Stimulated activated CD4-positive, alpha-beta T cell treated with anti-CD3 and anti-CD28 coated beads, Interleukin-12 subunit alpha, Interleukin-12 subunit beta, amount 100 ng/mL, for 48 hours (primary cell): Measurements from ENCODE around the gene METTL16.

Source experiments
- DNase-seq, 3 donors: peaks; one replicate each; pipeline ENCODE4 v3.0.0-alpha.2; 2020; ENCODE audit warnings: low read depth in 2 of 3, low spot score in 1 of 3

Gene METTL16

DNA sequence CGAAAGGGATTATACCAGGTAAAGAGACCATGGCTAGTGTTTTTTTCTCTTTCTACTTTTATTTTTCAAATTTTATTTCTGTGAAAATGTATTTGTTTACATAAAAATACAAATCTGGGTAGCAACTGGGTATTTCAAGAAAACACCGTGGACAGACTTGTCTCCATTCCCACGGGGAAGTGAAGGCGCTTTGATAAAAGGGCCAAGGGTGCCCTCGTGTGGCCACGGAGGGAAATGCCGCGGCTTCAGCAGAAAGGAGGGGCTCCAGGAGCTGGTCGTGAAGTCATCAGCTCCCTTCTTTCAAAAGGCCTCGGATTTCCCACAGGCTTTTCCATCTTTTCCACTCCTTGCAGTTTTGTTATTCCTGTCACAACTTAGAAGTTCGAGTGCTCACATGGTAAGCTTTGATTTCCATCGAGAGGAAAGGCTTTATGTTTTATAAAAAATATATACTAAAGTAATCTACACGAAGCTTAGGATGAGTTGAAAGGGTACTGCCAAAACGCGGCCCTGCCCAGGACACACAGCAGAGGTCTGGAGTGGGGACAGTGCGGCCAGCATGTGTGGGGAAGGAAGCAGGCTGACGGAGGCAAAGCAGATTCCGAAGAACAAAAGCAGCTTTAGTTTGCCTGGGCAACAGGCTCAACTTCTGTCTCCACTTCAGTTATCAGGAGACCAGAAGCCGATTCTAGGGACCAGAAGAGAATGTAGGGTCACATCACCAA, 95.5 kb downstream of the METTL16 start:
- peak; percentile 73 to 92 (median 74) for DNase-seq

DNA sequence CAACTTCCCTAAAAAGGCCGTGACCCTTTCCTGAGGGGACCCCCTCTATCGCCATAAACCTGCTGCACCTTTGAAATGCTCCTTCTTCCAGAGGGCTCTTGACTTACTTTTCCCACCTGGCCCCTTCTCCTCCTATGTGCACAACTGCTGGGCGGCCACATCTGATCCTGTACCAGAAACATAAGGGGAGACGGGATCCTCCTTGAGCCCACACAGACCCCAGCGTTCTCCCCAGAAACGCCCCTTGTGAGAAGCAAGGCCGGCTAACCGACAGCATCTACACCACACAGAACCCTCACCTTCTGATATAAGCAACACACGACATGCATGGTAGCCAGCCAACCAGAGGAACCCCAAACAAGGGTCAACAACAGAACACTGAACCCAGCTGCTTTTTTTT, 96.6 kb downstream of the METTL16 start:
- no peak for DNase-seq

DNA sequence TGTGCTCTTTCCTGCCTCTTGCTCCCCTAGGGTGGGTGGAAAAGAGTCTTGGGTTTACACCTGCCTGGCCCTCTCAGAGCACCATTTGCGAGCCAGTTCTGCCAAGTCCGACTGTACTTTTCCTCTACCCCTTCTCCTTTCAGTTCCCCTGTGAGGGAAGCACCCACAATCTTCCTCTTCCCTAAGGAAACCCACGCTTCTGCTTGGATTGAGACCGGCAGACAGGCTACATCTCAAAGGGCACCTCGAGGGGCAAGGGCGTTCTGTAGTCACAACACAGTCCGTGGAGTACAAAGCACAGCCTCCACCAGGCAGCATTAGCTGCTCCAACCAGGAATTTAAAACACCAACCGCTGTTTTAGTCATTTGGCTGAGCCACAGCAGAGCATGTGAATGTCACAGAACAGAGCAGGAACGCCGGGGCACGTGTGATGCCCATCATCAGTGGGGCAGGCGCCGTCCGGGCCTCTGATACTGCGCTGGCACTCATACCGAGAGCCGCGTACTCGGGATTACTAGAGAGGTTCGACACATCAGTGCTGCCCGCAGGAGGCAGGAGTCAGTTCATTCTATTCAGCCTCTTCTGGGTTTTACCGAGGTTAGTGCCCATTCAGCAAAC, 97.1 kb downstream of the METTL16 start:
- DNase-seq, result no peak

DNA sequence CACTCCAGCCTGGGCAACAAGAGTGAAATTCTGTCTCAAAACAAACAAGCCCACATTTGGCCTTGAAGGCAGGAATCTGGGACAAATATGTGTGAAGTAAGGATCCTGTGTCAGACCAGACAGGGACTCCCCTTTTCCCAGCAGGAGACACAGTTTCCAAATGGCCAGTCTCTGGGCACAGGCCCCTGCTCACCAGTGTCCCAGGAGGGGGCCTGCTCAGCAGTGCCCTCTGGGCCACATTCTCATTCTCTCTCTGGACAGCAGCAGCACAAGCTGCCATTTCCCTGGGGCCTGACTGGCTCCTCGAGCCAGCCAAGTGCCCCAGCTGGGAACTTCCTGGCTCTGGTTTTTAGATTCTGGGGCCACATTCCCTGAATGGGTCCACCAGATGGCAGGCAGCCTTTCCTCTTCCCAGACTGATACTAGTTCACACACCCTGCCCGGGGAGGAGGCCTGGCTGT, 99.1 kb downstream of the METTL16 start:
- no peak for DNase-seq

DNA sequence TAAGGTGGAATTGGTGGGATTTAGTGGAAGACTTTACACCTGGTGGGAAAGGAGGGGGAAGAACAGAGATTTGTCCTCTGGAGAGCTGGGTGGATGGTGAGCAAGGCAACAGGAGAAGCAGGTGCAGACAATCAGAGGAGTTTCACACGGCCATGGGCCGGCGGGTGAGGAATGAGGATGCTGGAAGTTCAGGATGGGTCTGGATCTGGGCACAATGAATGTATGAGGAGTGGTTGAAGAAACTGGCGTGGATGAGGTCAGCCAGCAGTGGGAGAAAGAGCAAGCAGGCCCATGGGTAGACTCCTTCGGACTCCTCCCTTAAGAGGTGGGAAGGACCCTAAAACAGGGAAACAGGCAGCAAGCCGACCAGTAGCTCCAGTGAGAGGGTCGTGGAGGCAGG, 100.7 kb downstream of the METTL16 start:
- no peak for DNase-seq

DNA sequence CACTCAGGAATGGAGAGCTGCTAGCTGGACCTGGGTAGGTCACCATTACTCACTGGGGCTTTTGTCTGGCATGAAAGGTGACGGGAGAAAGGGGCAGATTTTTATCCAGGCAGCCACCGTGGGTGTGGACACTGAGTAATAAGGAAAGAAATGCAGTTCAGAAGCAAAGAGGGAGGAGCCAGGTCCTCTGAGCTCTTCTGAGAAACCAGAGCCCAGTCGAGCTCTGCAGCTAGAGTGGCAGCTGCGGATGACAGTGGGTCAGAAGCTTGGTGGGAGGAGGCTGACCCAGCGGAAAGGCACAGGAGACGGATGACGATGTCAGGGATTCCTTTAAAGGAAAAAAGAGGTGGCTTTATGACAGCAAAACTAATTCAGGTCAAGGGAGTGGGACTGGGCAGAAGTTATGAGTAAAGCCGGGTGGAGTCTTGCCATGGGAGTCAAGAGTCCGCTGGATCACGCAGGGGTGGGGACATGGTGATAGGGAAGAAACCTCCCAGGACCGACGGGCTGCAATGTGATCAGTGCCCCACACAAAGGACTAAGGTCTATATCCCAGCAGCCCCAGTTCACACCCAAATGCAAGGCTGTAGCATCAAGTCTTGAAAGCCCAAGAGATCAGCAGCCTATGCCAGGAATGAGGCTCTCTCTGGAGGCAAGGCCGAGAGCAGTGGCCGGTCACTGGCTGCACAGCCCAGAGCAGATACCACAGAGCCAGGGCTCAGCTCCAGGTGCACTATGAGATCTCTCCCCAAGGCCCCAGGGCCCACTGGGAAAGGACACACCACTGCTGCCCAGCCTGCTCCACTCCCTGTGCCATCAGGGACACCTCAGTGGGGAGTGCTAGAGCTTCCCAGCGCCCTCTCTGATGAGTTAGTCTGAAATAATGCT, 104.5 kb downstream of the METTL16 start:
- DNase-seq, result peak in 1 of 3 donors; percentile 23

DNA sequence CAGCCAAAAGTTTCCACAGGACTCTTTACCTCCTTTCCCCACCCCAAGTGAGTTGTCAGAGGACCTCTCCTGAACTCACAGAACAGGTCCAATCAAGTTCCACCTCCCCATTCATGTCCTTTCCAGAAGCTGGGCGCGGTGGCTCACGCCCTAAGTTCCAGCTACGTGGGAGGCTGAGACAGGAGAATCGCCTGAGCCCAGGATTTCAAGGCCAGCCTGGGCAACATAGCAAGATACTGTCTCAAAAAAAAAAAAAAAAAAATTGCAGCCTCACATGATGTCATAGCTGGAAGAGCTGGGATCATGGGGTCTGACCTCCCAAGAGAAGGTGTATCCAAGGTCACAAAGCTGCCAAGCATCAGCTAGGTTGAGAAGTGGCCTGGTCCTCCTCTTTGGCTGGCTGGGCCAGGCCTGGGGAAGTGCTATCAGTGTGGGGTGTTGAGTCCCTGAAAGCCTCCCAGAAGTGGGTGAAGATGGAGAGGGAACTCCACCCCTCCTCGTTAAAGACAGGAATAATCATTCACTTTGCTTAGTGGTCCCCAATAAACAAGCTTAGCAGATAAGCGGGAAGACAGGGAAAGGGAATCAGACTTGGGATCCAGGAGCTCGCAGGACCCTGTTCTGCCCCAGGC, 105.3 kb downstream of the METTL16 start:
- DNase-seq, result no peak

DNA sequence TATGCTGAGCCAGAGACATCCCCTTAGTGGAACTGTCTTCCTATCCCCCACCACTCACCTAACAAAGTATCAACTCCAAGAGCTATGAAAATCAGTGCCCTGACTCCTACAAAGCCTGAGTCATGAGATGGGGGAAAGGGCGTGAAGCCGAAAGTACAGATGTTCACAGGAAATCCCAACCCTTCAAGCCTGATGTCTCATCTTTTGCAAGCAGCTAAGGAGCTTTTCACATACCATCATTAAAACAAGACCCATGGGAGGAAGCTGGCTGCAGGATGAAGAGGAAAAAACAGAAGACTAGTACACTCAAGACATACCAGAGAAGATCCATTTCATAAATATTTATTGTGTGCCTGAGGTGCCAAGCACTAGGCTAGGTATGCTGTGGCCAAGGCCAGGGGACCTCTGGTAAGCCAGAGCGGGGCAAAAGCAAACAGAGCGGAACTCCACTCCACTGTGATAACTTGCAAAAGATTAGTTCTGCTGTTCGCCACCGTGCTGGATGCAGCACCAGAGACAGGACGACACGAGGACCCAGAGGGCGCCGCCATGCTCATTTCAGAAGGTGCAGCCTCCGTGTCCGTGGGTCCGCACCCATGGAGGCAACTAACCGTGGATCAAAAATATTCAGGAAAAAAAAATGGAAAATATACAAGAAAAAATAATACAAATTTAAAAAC, 106.3 kb downstream of the METTL16 start:
- no peak for DNase-seq

DNA sequence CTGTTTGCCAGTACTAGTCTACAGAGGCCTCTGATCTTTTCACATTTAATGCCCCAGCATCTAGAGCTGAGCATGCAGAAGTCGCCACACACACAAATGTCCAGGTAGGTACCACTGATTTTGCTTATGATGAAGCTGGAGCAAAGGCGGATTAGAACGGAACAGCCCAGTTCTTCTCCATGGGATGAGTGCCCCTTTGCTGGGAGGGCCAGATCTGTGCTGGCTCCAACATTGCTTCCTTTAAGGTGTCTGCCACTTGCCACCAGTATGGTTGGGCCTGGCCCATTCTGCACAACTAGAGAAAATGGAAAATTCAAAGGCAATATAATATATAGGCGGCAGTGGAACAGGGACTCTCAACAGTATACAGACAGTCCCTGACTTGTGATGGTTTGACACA, 108.6 kb downstream of the METTL16 start:
- DNase-seq, result no peak

DNA sequence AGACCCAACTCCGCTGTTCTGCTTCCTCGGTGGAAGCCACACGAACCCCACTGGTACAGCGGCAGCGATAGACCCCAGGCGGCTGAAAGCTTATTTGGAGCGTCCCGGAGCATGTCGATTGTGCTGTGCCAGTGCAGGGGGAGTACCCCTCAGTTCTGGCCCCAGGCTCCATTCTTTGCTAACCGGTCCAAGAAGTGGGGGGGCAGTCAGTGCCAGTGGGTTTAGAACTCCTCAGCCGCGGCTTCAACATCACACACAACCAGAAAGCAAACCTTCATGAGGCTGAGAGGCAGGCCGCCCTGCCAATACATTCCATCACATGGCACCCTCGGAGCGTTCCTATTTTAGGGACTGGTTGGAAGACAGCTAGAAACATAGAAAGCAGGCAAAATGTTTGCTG, 109.1 kb downstream of the METTL16 start:
- no peak for DNase-seq

DNA sequence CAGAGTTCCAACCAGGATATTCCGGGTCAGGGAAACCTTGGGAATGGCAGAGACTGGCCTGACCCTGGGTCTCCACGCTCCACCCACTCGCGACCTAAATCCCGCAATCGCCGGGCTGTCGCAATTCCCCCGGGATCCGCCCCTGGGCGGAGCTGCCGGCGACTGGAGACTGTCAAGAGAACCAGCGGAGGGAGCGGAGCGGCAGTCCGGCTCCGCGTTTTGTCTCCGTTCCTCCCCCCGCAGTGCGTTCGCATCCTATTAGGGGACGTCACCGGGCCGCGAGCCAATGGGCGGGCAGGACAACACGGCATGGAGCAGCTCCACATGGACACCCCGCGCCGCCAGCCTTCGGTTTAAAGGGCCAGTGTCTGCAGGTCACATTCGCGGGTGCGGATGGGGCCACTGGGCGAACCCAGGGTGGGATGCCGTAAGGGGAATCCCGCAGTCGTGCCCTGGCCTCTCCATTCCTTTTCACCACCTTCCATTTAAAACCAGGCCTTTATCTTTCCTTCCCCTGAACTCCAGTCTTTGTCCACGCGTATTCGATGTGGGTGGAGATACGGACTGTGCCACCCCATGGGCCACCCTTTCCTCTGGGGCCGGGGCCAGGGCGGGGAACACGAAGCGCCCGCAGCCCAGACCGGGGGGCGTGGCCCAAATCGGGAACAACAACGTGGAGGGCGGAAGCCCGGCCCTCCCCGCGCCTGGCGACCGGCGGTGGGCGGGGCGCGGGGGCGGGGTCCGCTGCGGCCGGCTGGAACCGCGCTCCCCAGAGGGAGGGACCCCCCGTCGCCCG, 110.1 kb downstream of the METTL16 start:
- peak; percentile 98 to 99 (median 99) for DNase-seq

DNA sequence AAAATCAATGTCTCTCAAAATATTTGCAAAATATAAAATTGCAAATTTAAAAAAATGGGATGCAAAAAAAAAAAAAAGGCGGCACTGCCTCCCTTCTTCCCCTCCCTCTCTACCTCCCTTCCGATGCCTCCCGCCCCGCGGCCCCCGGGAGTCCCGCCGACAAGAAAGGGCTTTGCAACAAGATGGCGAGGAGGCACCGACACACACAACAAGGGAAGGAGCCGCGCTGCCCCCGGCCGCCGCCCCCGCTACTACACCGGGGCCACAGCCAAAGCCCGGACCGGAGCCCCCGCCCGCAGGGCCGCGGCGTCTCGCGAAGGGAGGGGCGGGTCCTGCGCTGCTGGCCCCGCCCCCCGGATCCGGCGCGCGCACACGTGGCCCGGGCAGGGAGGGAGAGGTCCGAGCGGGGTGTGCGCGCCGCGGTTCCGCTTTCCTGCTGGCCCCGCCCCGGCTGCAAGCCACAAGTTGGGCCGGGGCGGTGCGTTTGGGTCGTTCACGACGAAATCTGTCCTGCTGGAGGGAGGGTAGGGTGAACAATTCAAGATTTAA, 110.7 kb downstream of the METTL16 start, which contains the start of gene MNT:
Gene MNT, minus strand, starts transcription at position 184 of the 549 bp plus-strand sequence. CDS start 348 bp downstream, outside the sequence.
- DNase-seq, result peak; percentile 87 to 90 (median 90)

DNA sequence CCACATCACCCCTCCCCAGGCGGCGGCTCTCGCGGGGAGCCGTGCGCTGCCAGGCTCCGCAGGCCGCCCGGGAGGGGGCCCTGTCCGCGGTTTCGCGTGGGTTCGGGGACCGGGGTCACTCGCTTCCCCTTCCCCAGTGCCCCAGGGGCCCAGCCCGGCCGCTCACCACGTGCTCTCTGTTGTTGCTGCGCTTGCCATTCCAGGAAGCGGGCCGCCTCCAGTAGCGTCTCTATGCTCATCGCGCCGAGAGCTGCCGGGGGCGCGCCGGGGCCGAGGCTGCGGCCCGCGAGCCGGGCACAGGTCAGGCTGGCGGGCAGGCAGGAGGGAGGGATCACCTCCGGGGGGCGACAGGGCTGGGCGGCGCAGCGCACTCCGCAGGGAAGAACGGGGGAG, 111.2 kb downstream of the METTL16 start:
- peak in 1 of 3 donors; percentile 52 for DNase-seq

DNA sequence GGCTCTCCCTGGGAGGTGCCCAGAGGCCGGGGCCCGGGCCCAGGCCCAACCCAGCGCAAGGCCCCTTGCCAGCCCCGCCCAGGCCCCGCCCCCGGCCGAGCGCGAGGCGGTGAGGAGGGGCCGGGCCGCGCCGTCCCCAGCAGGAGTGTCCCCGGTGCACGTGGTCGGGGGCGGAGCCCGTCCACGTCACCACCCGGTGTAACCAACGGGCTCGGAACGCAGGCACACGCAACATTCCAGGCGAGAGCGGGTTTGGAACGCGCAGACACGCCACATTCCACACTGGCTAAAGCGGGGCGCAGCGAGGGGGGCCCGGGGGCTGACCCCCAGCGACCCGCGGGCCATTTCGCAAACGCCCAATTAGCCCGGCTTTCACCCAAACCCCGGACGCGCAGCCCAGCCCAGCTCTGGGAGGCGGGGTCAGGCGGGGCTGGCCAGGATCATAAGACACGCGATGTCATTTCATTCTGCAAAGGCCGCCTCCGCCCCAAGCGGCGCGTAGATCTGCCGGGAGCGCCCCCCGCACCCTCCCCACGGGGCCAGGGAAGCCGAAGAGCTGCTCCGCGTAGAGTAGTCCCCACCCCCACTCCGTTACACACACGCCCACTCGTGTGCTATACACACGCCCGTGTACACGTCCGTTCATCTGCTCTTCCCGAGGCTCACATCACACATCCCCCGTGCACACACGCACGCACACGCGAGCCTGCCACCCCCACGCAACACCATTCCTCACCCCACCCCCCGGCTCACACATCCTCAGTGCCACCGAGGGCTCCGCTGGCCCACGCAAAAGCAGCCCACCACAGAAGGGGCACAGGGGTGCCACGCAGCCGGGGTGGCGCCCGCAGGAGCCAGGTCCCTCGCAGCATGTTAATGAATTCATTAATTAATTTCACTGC, 111.9 kb downstream of the METTL16 start:
- peak; percentile 85 to 91 (median 86) for DNase-seq

DNA sequence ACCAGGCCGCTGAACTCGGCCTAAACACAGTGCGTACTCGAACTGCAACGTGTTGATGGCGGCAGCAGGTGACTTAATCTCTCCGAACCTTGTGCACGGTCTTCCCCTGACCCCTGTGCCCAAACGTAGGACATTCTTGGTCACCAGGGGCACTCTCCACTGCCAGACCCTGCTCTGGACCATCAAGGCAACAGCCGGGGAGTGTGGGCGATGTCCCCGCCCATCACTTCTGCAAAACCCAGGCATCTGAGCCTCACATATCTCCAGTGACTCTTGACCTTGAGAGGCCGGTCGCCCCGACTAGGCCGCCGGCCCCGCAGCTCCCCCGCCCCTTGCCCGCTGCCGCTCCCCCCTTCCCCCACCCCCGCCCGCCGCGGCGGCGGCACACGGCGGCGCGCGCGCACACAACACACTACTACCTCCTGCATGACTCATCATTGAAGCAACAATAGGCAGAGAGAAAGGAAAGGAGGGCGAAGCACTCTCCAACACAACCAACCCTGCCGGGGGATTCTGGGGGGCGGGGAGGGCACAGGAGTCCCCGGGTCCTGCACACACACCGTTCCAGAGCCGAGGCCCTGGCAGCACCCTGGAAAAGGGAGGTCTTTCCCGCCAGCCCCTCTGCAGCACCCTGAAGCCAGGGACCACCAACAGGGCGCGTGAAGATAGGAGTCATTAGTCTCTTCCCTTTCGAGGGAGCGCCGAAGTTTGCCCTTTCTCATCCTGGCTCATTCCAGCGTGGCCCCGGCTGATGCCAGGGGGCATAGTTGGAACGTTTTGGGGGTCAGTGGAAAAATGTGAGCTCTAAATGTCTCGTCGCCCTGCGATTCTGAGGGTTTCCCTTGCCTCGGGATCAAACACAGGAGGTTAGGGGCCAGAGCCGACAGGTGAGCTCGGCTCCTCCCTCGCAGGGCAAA, 112.8 kb downstream of the METTL16 start:
- DNase-seq, result peak in 2 of 3 donors; percentile 40 to 42

DNA sequence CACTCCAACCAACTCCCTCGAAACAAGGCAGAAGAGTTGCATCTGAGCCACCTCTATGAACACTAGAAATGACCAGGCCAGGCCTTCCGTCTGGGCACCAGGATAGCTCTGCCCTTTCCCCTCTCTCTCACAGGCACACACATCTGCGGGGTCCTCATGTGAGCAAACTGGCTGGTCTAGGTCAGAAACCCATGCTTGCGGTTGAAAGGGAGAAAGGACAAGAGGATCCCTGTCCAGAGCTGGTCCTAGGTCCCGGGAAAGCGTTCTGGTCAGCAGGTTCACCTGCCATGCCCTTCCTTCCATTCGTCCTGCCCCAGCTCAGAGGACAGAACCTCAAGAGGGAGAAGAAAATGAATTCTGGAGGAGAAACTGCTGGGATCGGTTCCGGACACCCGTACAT, 113.5 kb downstream of the METTL16 start:
- no peak for DNase-seq
